Measurements from ENCODE around the gene CST6.

CST6 gene

GRCh38 chr11:66011785-66012303 is at the start of gene CST6:
TSS of gene CST6 (plus strand) at chr11:66012008. CDS start at chr11:66012045, 37 bp downstream.
- DNase-seq, result no peak

- DNase-seq, result no peak
These were observed 49.7 kb upstream of the CST6 start for GRCh38 chr11:65962141-65962564.

- no peak for DNase-seq
These were observed 46.9 kb upstream of the CST6 start for GRCh38 chr11:65964906-65965305.

GRCh38 chr11:65965986-65966762 is 45.6 kb upstream of the CST6 start:
- DNase-seq, result no peak

- DNase-seq, result no peak
These were observed 44.4 kb upstream of the CST6 start for GRCh38 chr11:65967329-65967934.

GRCh38 chr11:65968600-65969482 is 43.0 kb upstream of the CST6 start:
- no peak for DNase-seq

GRCh38 chr11:65972116-65972515 is 39.7 kb upstream of the CST6 start:
- DNase-seq, result no peak

- no peak for DNase-seq
These were observed 38.2 kb upstream of the CST6 start for GRCh38 chr11:65973439-65974110.

GRCh38 chr11:65975771-65976170 is 36.0 kb upstream of the CST6 start:
- no peak for DNase-seq

GRCh38 chr11:65976216-65977176 is 35.3 kb upstream of the CST6 start:
- no peak for DNase-seq

GRCh38 chr11:65977621-65978390 is 34.0 kb upstream of the CST6 start:
- no peak for DNase-seq

GRCh38 chr11:65978391-65979238 is 33.2 kb upstream of the CST6 start:
- no peak for DNase-seq

GRCh38 chr11:65979261-65979759 is 32.5 kb upstream of the CST6 start:
- DNase-seq, result no peak

GRCh38 chr11:65981101-65981740 is 30.6 kb upstream of the CST6 start:
- DNase-seq, result no peak

GRCh38 chr11:65981972-65982823 is 29.6 kb upstream of the CST6 start:
- DNase-seq, result no peak

- DNase-seq, result no peak
These were observed 28.8 kb upstream of the CST6 start for GRCh38 chr11:65982824-65983588.

- no peak for DNase-seq
These were observed 28.2 kb upstream of the CST6 start for GRCh38 chr11:65983589-65983987.
